ENCODE data around the gene FRMPD4.

Gene FRMPD4

GRCh38 chrX:12681047-12681446 lies 542.8 kb downstream of the FRMPD4 start:
- peak; percentile 14 for DNase-seq

GRCh38 chrX:12685541-12685940 lies 547.3 kb downstream of the FRMPD4 start:
- DNase-seq: no peak

DNA sequence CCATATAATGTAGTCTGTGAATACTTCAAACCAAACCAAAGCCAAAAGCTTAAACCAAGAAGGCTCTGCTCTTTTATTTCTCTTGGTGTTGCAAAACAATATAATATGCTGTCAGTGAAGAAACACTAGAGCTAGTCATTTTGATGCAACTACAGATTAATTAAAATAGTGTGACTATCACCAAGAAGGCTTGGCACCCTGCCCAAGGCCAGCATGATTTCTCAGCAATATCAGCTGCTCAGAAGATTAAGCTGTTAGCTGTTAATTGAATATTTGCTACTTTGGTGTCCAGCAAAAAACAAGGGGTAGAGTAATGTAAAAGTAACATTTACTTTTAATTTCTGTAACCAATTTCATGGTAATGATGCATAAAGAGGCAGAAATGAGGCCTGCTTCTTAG lies 548.1 kb downstream of the FRMPD4 start:
- DNase-seq: no peak

- no peak for DNase-seq
These were observed 552.4 kb downstream of the FRMPD4 start for GRCh38 chrX:12690646-12691045.

DNA sequence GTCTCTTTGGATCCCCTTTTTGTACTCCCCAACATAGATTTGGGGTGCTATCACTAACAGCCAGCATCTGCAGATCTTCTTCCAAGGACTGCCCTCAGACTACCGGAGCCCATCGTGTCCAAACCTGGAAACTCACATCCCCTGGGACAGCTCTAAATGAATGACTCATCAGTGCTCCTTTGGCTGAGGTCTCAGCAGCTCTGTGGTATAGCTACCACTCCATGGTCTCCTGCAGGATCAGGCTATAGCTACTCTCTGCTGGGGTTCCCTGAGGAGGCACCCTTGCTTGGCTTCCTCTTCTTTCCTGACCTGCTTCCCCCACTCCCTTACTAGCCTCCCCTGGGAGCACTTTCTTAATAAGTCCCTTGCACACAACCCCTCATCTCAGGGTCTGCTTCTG lies 555.5 kb downstream of the FRMPD4 start:
- DNase-seq: no peak

GRCh38 chrX:12700745-12701144 lies 562.5 kb downstream of the FRMPD4 start:
- no peak for DNase-seq

GRCh38 chrX:12701628-12702027 lies 563.4 kb downstream of the FRMPD4 start:
- peak; percentile 86 for DNase-seq

GRCh38 chrX:12702509-12703091 lies 564.3 kb downstream of the FRMPD4 start:
- no peak for DNase-seq

DNA sequence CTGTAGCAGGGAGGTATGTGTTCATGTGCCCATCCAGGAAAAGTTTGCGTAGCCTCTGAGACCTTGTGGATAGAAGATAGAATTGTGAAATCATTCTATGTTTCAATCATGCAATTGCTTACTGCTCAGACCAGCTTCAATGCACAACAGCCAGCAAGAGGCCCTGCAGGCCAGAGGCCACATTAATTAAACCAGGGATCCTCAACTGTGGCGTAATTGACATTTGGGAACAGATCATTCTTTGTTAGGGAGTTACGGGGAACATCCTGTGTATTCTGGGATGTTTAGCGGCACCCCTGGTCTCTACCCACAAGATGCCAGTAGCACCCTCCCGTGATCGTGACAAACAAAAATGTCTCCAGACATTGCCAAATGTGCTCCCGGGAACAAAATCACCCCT lies 566.4 kb downstream of the FRMPD4 start:
- DNase-seq: no peak

DNA sequence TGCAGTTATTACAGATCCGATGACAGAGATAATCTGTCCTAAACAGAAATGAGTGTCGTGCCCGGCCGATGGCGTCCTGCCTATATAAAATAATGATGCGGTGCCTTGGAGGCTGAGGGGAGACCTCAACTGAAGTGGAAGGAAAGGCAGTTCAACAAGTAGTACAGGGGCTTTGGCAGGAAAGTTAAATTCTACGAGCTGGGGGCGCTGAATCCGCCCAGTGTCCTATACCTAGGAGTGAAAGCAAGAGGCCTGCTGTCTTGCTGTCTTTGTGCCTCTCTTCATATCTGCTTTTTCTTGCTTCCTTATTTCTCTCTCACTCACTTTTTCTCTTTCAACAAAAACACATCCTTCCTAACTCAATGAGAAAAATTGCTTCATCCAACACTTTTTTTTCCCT lies 570.8 kb downstream of the FRMPD4 start:
- no peak for DNase-seq

DNA sequence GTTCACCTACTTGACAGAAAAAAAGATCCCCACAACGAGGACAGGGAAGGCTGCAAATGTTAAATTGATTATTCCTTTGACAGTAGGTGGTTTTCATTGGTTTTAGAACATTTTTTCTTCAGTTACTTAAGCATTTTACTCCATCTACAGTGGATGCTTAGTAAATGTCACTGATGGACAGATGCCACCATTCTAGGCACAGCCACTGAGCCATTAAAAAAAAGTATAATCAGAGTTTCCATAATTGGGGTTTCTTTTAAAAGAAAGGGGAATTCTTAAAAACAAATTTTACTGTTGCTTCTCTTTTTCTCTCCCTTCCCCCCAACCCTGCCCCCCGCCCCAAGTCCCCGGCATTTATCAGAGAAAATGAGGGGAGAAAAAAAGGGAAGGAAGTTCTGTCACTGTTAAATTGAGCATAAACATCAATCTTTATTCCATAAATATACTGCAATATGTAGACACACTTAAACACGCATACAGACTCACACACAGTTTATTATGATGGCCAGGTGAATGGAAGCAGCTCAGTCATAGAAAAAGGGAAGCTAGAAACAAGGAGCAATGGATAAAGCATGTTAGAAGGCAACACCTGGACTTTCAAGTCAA lies 573.3 kb downstream of the FRMPD4 start:
- no peak for DNase-seq

DNA sequence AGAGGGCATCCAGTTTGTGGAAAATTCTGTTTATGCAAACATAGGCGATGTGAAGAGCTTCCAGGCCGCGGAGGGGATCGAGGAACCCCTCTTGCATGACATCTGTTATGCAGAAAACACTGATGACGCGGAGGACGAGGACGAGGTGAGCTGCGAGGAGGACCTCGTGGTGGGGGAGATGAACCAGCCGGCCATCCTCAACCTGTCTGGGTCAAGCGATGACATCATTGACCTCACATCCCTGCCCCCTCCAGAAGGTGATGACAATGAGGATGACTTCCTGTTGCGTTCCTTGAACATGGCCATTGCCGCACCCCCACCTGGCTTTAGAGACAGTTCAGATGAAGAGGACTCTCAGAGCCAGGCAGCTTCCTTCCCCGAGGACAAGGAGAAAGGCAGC lies 578.3 kb downstream of the FRMPD4 start:
- DNase-seq: no peak

DNA sequence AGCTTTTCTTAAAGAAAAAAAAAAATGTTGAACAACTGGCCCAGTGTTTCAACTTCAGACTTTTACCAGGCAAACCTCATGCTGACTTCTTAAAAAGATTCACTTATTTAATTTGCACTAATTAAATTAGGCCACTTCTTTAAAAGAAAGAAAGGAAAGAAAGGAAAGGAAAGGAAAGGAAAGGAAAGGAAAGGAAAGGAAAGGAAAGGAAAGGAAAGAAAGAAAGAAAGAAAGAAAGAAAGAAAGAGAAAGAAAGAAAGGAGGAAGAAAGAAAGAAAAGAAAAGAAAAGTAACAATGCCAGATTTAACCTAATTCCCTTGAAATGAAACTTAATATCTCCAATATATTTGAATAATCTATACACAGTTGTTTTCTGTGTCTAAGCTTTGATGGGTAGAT lies 581.6 kb downstream of the FRMPD4 start:
- no peak for DNase-seq

GRCh38 chrX:12721042-12721441 lies 582.8 kb downstream of the FRMPD4 start:
- no peak for DNase-seq

DNA sequence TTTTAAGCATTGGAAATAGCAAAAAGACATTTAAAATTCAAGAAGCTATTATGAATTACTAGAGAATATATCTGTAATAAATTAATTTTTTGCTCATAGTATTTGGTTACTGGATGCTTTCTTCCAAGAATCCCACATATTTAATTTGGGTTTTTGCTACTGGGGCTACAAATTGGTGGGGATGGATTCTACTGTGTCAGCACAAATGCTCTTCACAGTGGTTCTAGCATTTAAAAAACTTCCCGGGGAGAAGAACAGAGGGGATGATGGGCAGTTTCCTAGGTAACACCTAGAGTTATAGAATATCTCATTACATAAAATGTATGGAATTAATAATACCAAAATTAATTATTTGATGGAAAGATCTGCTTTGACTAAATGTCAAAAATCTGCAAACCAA lies 584.0 kb downstream of the FRMPD4 start:
- no peak for DNase-seq

DNA sequence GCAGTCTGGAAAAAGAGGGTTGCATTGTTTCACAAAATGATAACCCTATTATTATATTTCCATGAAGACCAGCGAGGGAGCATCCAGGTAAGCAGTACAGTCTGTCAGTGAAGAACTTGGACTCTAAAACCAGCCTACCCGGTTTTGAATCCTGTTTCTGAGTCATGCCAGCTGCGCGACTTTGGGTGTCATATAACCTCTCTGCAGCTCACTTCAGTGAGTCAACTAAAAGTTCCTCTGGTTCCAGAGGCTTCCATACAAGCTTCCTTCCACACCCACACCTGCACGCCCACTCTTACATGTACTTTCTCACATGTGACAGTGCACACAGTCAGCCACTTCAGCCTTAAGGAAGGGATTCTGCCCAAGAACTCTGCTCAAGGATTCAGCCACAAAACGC lies 603.1 kb downstream of the FRMPD4 start:
- no peak for DNase-seq

- no peak for DNase-seq
These were observed 609.2 kb downstream of the FRMPD4 start for GRCh38 chrX:12747433-12747832.

- DNase-seq: no peak
These were observed 613.6 kb downstream of the FRMPD4 start for GRCh38 chrX:12751887-12752286.

GRCh38 chrX:12753366-12753765 lies 615.1 kb downstream of the FRMPD4 start:
- DNase-seq: no peak

DNA sequence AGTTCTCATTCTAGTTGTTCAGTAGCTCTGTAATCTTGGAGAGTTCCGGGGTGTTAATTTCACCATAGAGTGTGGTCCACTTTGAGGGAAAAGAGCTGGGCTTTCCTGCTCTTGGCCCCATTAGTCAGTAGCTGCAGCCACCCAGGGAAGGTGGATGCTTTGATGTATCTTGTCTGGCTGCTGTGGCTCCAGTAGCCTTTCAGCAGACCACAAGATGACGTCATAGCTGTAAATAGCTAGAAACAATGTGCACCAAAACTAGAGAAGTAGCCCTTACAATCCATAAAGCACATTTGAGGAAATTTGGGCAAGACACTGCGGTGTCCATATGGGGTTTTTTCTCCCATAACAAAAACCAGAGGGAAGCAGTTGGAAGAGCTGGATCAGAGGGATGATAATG lies 620.0 kb downstream of the FRMPD4 start:
- DNase-seq: no peak

GRCh38 chrX:12767856-12768255 lies 629.6 kb downstream of the FRMPD4 start:
- peak; percentile 73 for DNase-seq

- no peak for DNase-seq
These were observed 630.2 kb downstream of the FRMPD4 start for GRCh38 chrX:12768491-12768890.

DNA sequence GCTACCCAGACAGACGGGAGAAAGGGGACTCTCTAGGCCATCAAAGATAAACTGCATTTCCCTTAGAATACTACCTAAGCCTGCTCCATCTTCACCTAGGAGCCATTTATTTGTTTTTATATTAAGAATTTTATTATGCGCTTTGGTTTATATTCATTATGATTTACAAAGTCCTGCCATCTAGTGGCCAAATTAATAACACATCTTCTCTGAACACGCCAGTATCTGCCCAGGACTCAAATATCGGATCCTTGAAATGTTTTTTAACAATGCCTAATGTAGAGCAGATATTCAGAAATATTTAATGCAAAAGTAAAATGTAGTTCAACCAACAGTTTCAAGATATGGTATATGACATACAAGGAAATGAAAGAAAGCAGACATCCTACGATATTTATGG lies 632.2 kb downstream of the FRMPD4 start:
- DNase-seq: peak; percentile 43

DNA sequence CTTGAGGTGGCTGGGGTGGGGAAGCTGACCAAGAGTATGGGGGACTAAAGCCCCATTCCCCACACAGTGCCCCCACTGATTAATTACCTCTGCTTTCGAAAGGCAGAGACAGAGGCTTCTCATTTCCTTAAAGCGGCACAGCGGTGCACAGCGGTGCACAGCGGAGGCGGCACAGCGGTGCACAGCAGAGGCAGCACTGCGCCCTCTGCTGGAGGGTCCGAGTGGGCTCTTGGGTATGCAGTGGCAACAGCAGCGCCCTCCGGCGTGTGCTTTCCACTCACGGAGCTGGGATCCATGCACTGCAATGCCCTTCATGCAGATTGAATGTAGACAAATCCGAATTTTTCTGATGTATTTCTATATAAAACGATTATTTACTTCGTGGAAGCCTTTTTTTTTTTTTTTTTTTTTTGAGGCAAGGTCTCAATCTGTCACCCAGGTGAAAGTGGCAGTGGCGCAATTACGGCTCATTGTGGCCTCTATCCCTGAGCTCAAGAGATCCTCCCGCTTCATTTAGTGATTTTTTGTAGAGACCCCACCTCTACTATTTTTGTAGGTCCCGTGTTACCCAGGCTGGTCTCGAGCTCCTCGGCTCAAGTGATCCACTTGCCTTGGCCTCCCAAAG lies 633.3 kb downstream of the FRMPD4 start:
- no peak for DNase-seq

Measured in NCI-H748 treated with DMSO at 0.1 percent for 48 hours (cell line).